IMR-90 (cell line): ENCODE results near the gene CCL20.

ENCODE experiments used
- BHLHE40 ChIP-seq: fragments of 150-350 bp; IDR thresholded peaks from 2 replicates; pipeline ENCODE4 v1.6.1; 2016; ENCODE audit warnings: mild to moderate bottlenecking, low read depth, low read length
- MAFK ChIP-seq: IDR thresholded peaks from 2 replicates; pipeline ENCODE4 v1.6.1; 2012; ENCODE audit warnings: low read depth, low read length, improper control_type of control experiment
- MAZ ChIP-seq: IDR thresholded peaks from 2 replicates; pipeline ENCODE4 v1.6.1; 2012; ENCODE audit warnings: low read depth, mild to moderate bottlenecking, low read length, improper control_type of control experiment, moderate library complexity, borderline replicate concordance
- MXI1 ChIP-seq: IDR thresholded peaks from 2 replicates; pipeline ENCODE4 v1.6.1; 2012; ENCODE audit warnings: low read depth, mild to moderate bottlenecking, low read length, moderate library complexity, borderline replicate concordance
- NFE2L2 ChIP-seq: fragments of 150-350 bp; IDR thresholded peaks from 2 replicates; pipeline ENCODE4 v1.6.1; 2016; ENCODE audit warnings: low read depth, mild to moderate bottlenecking, low read length
- POLR2A ChIP-seq: IDR thresholded peaks from 2 replicates; pipeline ENCODE4 v1.6.1; 2012; ENCODE audit warnings: mild to moderate bottlenecking, low read depth, low read length
- RAD21 ChIP-seq: IDR thresholded peaks from 2 replicates; pipeline ENCODE4 v1.6.1; 2012; ENCODE audit warnings: low read length, improper control_type of control experiment
- SMC3 ChIP-seq: fragments of 150-350 bp; IDR thresholded peaks from 2 replicates; pipeline ENCODE4 v1.6.1; 2016; ENCODE audit warnings: low read depth, mild to moderate bottlenecking, antibody characterized with exemption, low read length, moderate library complexity
- TF ChIP-seq, protein P1 (sequence below): conservative IDR thresholded peaks from 2 replicates; pipeline ENCODE4 v1.5.1; 2012; ENCODE audit warnings: mild to moderate bottlenecking, low read depth, low read length, improper control_type of control experiment
- TF ChIP-seq, protein P2 (sequence below): fragments of 150-350 bp; IDR thresholded peaks from 2 replicates; pipeline ENCODE4 v1.6.1; 2017; ENCODE audit warnings: mild to moderate bottlenecking, antibody characterized with exemption, low read length, low read depth
- TF ChIP-seq, protein P3 (sequence below): fragments of 150-350 bp; IDR thresholded peaks from 2 replicates; pipeline ENCODE4 v1.6.1; 2016; ENCODE audit warnings: low read depth, mild to moderate bottlenecking, low read length, moderate library complexity, borderline replicate concordance

DNA sequence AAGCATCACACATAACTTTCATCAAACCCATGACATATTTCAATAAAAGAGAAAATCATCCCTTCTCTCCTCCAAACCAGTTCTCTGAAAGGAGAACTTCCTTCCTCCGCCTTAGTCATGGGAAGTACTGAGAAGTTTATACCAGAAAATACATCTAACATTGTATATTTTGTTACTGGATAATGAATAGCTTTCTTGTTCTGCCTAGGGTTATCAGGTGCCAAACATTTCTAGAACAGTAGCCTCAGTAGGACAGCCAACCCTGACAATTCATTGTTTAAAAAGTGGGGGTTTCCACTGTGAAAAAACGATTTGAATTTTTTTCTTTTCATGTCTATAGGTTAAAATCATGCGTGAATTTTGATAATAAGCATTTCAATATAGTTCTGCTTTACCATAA lies 41.8 kb downstream of the CCL20 start:
- TF ChIP-seq, protein P1, sequence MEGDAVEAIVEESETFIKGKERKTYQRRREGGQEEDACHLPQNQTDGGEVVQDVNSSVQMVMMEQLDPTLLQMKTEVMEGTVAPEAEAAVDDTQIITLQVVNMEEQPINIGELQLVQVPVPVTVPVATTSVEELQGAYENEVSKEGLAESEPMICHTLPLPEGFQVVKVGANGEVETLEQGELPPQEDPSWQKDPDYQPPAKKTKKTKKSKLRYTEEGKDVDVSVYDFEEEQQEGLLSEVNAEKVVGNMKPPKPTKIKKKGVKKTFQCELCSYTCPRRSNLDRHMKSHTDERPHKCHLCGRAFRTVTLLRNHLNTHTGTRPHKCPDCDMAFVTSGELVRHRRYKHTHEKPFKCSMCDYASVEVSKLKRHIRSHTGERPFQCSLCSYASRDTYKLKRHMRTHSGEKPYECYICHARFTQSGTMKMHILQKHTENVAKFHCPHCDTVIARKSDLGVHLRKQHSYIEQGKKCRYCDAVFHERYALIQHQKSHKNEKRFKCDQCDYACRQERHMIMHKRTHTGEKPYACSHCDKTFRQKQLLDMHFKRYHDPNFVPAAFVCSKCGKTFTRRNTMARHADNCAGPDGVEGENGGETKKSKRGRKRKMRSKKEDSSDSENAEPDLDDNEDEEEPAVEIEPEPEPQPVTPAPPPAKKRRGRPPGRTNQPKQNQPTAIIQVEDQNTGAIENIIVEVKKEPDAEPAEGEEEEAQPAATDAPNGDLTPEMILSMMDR, result no peak
- no peak for TF ChIP-seq POLR2A
- TF ChIP-seq BHLHE40, result no peak
- no peak for TF ChIP-seq MXI1
- TF ChIP-seq, protein P2, sequence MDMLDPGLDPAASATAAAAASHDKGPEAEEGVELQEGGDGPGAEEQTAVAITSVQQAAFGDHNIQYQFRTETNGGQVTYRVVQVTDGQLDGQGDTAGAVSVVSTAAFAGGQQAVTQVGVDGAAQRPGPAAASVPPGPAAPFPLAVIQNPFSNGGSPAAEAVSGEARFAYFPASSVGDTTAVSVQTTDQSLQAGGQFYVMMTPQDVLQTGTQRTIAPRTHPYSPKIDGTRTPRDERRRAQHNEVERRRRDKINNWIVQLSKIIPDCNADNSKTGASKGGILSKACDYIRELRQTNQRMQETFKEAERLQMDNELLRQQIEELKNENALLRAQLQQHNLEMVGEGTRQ, result no peak
- TF ChIP-seq MAFK, result no peak
- TF ChIP-seq RAD21, result no peak
- TF ChIP-seq, protein P3, sequence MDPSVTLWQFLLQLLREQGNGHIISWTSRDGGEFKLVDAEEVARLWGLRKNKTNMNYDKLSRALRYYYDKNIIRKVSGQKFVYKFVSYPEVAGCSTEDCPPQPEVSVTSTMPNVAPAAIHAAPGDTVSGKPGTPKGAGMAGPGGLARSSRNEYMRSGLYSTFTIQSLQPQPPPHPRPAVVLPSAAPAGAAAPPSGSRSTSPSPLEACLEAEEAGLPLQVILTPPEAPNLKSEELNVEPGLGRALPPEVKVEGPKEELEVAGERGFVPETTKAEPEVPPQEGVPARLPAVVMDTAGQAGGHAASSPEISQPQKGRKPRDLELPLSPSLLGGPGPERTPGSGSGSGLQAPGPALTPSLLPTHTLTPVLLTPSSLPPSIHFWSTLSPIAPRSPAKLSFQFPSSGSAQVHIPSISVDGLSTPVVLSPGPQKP, result no peak
- TF ChIP-seq MAZ, result no peak
- TF ChIP-seq SMC3, result no peak
- no peak for TF ChIP-seq NFE2L2
